Fibroblast of the conjunctiva (primary cell): ENCODE data around the gene CNIH4.
"Not testable (repeated sequence)": the region's sequence is repeated elsewhere in the genome, so short reads cannot be mapped to it uniquely, and the experiment has no call there.

Experiments used
- DNase-seq: peaks from one replicate; pipeline ENCODE4 v3.0.0-alpha.2; 2010; ENCODE audit warnings: low read depth

CNIH4 gene

GRCh38 chr1:224399887-224400286 is 43.2 kb downstream of the CNIH4 start:
- no peak for DNase-seq

- no peak for DNase-seq
Observed at GRCh38 chr1:224402472-224403036, 45.9 kb downstream of the CNIH4 start.

- peak; percentile 4 for DNase-seq
Observed at GRCh38 chr1:224404916-224405603, 48.4 kb downstream of the CNIH4 start.

GRCh38 chr1:224405604-224405970 is 48.9 kb downstream of the CNIH4 start:
- no peak for DNase-seq

GRCh38 chr1:224406216-224406615 is 49.5 kb downstream of the CNIH4 start:
- no peak for DNase-seq

GRCh38 chr1:224407571-224408293 is 51.1 kb downstream of the CNIH4 start:
- DNase-seq = no peak

- no peak for DNase-seq
Observed at GRCh38 chr1:224408294-224408590, 51.6 kb downstream of the CNIH4 start.

- DNase-seq = no peak
Observed at GRCh38 chr1:224411766-224412165, 55.1 kb downstream of the CNIH4 start.

- DNase-seq = no peak
Observed at GRCh38 chr1:224420106-224420505, 63.4 kb downstream of the CNIH4 start.

GRCh38 chr1:224425279-224425884 is 68.7 kb downstream of the CNIH4 start:
- DNase-seq = no peak

- DNase-seq = not testable (repeated sequence)
Observed at GRCh38 chr1:224426869-224427268, 70.2 kb downstream of the CNIH4 start.

- DNase-seq = peak; percentile 62
Observed at GRCh38 chr1:224427346-224427745, 70.7 kb downstream of the CNIH4 start.

- not testable (repeated sequence) for DNase-seq
Observed at GRCh38 chr1:224428713-224429112, 72.0 kb downstream of the CNIH4 start.
